ENCODE measurements around the gene HEATR9.
A peak's percentile ranks its signal among the peaks of the same experiment; 100 is the strongest.

Gene HEATR9

DNA sequence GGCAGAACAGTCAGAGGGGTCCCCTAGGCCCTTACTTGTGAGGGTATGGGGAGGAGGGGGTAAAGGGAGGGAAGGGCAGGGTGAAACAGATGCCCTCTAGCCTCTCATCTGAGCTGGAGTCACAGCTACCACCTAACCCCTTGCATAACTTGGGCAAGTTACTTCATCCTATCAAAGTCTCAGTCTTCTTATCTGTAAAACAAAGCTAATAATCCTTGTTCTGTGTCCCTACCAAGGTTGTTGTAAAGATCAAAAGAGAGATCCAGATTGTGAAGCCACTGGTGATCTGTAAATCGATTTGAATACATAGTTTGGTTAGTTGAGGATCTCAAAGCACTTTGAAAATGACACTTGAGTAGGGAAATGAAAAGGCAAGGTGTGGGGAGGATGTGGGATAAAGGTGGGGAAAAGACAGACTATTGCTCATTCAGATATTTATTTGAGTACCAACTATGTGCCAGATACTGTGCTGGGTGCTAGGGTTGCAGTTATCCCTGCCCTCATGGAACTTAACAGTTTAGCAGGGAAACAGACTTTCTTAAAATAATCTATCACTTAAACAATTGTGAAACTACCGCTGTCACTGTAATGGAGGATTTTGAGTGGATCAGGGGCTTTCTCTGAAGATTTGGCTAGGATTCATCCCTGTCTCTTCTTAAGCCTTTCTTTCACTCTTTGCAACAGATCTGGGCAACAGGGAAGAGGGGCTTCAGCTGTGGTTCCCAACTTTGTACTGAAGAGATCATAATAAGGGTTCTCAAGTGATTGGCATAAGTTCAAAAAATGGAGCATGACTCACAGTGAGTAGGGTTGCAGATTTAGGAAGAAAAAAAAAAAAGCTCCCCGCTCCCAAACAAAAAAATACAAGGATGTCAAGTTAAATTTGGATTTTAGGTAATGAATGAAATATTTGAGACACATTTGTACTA is 3.0 kb downstream of the HEATR9 start:
- no peaks in the 10 kb centered on the region for H3K36me3 ChIP-seq (replicated peaks)
- in situ Hi-C loops (cut with HindIII; ENCODE audit: low pct_ligation_motif_present, low sequenced_read_pairs) = no loop called here
- H3K27me3 ChIP-seq (replicated peaks) = no peaks in the 10 kb centered on the region
- TF ChIP-seq CTCF (IDR thresholded peaks at IDR 0.05; ENCODE audit: low read depth, low read length, missing control alignments) = no peak
- no peak for DNase-seq
- H3K4me3 ChIP-seq (ENCODE audit: low read depth, low read length) = no peak overlapping the region
- no peak overlapping the region for H3K27ac ChIP-seq

DNA sequence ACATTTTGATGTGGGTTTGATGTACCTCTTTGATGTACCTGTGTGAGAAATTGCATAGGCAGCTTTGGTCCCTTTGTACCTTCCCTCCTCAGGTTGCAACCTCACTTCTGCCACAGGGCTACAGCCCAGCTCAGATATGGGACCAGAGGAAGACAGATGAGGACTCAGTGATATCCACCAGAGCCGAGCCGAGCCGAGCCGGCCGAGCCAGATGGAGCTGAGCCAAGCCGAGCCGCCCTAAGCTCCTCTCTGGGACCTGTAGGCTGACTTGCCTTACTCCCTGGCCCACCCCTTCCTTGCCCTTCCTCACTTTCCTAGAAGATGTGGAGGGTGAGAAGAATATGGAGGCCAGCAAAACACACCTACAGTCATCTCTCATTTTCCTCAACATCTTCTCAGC is 3.8 kb downstream of the HEATR9 start:
- in situ Hi-C loops (cut with HindIII; ENCODE audit: low pct_ligation_motif_present, low sequenced_read_pairs) = no loop called here
- no peaks in the 10 kb centered on the region for H3K27me3 ChIP-seq (replicated peaks)
- TF ChIP-seq CTCF (IDR thresholded peaks at IDR 0.05; ENCODE audit: low read depth, low read length, missing control alignments) = no peak
- H3K27ac ChIP-seq = no peak overlapping the region
- no peak overlapping the region for H3K4me3 ChIP-seq (ENCODE audit: low read depth, low read length)
- no peak for DNase-seq
- H3K36me3 ChIP-seq (replicated peaks) = no peaks in the 10 kb centered on the region

GRCh38 chr17:35856603-35857002 is 12.1 kb downstream of the HEATR9 start:
- Histone ChIP-seq H3K27ac (no peak overlapping the region), H3K4me3 (ENCODE audit: low read depth, low read length) (no peak overlapping the region), H3K36me3 (replicated peaks) (no peaks in the 10 kb centered on the region), H3K27me3 (replicated peaks) (no peaks in the 10 kb centered on the region)
- no peak for TF ChIP-seq CTCF (IDR thresholded peaks at IDR 0.05; ENCODE audit: low read depth, low read length, missing control alignments)
- DNase-seq = no peak
- in situ Hi-C loops (cut with HindIII; ENCODE audit: low pct_ligation_motif_present, low sequenced_read_pairs) = no loop called here

DNA sequence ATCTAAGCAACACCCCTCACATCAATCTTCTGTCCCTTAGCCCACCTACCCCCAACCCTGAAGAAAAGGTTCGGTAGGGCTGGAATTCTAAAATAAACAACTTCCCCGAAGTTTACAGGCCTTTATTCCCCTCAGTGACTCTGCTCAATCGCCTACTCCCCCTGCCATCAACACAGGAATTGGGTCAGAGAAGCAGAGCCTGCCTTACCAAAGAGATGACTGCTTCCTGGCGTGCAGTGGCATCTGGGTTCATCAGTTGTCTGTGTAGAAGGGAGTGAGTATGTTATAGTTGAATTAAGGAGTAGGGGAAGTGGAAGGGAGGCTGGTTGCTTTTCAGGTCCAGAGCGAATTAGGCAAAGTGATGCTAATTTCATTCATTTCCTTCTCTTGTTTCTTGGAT is 12.7 kb downstream of the HEATR9 start:
- Histone ChIP-seq H3K27ac (no peak overlapping the region), H3K36me3 (replicated peaks) (no peaks in the 10 kb centered on the region), H3K4me3 (ENCODE audit: low read depth, low read length) (no peak overlapping the region), H3K27me3 (replicated peaks) (no peaks in the 10 kb centered on the region)
- in situ Hi-C loops (cut with HindIII; ENCODE audit: low pct_ligation_motif_present, low sequenced_read_pairs) = no loop called here
- TF ChIP-seq CTCF (IDR thresholded peaks at IDR 0.05; ENCODE audit: low read depth, low read length, missing control alignments) = no peak
- DNase-seq = no peak

DNA sequence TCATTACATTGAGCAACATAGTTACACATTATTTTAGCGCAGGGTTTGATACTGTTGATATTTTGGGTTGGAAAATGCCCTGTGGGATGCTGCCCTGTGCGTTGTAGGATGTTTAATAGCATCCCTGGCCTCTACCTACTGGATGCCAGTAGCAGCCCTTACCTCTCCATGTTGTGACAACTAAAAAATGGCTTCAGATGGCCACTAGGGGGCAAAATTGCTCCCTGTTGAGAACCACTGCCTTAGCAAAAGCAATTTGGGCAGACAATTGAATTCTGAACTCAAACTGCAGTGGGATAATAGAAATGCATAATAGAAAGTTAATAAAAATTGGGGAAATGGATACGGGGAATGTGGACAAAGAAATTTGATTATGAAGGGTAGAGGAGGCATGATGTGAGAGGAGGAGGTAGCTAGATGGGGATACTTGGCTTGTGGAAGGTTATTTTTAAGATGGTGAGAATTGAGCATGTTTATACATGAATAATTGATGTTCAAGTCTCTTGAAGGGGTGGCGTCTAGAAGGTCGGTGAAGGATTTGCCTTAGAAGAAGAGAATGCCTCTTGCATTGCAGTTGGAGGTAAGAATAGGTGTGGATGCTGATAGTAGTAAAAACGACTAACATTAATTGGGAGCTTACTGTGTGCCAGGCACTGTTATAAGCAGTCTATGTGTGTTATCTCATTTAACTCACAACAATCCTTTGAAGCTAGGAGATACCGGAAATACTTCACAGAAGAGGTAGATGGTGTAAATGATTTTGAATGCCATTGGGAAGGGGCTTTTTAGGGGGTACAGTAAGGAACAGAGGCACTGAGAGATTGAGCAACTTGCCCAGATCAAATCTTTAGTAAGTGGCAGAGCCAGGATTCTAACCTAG is 19.0 kb downstream of the HEATR9 start:
- Histone ChIP-seq H3K36me3 (replicated peaks) (peaks cover 43% of the 10 kb centered on the region), H3K27ac (no peak overlapping the region), H3K4me3 (ENCODE audit: low read depth, low read length) (no peak overlapping the region), H3K27me3 (replicated peaks) (no peaks in the 10 kb centered on the region)
- peak; percentile 75 for DNase-seq
- in situ Hi-C loops (cut with HindIII; ENCODE audit: low pct_ligation_motif_present, low sequenced_read_pairs) = no loop called here
- peak; percentile 89 for TF ChIP-seq CTCF (IDR thresholded peaks at IDR 0.05; ENCODE audit: low read depth, low read length, missing control alignments)
